NCI-H2196 treated with DMSO at 0.1 percent for 48 hours (cell line): Measurements from ENCODE around the gene BMPR1A.
"Not testable (repeated sequence)": the region's sequence is repeated elsewhere in the genome, so short reads cannot be mapped to it uniquely, and the experiment has no call there.

Experiments used
- DNase-seq: peaks from one replicate; lab custom pipeline; 2025; ENCODE audit not compliant: unreplicated experiment; lab: John Stamatoyannopoulos, UW

Gene BMPR1A

DNA sequence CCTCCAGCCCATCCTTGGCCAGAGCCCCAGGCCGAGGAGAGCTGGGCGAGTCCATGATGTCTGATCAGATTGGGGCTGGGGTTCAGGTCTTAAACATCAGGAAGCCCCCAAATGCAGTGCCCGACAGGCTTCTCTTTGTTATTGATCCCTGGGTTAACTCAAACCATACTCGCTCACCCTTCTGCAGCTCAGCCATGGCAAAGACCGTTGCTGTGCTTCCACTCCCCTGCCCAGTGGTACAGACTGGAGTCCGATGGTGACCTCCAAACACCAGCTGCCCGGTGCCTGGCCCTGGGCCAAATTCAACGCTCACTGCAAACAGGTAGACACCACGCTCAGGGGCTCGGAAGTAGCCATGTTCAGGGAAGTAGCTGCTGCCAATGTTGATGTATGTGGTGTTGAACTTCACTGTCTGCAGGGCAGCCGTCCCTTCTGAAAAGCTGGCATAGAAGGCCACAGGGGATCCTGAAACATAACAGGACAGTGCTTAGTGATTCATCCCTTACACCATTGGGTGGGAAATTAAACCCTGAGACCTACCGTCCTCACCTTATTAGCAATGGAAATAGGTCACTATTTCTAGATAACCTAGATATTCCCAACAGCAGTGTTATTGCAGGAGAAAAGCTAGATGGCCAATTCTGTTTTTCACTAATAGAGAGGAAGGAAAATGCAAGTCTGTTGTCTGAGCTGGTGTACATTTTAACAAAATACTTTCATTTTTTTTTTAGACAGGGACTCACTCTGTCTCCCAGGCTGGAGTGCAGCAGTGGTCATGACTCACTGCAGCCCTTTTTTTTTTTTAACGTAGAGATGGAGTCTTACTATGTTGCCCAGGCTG lies 180.5 kb downstream of the BMPR1A start:
- DNase-seq = no peak

DNA sequence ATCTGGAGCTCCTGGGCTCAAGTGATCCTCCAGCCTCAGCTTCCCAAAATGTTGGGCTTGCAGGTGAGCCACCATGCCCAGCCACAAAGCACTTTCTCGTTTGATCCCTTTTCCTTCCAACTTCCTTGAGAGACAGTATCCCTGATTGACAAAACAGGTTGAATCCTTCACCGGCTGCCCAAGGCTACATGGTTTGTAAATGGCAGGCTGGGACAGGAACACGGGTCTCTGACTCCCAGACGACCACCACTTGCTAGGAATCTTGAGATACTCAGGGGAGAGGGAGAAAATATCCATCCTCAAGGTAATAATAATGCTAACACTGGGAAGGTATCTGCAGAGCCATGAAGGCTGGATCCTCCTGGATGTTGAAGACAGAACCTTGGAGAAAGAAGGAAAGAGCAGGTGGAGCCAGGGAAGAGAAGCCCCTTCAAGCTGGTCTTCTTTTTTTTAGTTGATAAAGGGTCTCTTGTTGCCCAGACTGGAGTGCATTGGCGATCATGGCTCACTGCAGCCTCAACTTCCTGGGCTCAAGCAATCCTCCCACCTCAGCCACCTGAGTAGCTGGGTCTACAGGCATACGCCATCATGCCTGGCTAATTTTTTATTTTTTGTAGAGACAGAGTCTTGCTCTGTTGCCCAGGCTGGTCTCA lies 181.2 kb downstream of the BMPR1A start:
- DNase-seq = no peak

DNA sequence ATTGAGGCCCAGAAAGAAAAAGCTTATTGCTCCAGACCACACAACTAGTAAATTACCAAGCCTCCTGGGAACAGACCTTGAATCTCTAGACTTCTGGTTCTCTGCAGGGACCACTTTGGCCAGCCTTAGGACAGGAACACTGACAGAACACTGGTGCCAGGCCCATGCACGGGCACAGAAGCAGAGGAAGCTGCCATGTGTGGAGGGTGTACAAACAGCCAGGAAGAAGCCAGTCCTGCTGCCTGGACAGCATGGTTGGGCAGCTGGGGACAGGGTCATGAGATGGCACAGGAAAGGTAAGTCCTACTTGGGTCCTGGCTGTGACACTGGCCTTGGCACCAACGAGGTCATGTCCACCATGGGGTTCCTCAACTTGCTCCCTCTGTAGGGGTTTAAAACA lies 181.8 kb downstream of the BMPR1A start:
- no peak for DNase-seq

- DNase-seq = not testable (repeated sequence)
Measured at GRCh38 chr10:86940076-86940475, 183.7 kb downstream of the BMPR1A start.

- no peak for DNase-seq
Measured at GRCh38 chr10:86940677-86941076, 184.3 kb downstream of the BMPR1A start.

DNA sequence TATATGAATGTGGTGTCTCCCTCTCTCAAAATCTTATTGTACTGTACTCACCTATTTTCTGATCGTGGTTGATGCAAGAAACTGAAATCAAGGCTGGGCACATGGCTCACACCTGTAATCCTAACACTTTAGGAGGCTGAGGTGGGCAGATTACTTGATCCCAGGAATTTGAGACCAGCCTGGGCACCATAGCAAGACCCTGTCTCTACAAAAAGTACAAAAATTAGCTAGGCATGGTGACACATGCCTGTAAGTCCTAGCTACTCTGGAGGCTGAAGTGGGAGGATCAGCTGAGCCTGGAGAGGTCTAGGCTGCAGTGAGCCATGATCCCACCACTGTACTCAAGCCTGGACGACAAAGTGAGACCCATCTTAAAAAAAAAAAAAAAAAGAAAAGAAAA lies 185.0 kb downstream of the BMPR1A start:
- DNase-seq = no peak

DNA sequence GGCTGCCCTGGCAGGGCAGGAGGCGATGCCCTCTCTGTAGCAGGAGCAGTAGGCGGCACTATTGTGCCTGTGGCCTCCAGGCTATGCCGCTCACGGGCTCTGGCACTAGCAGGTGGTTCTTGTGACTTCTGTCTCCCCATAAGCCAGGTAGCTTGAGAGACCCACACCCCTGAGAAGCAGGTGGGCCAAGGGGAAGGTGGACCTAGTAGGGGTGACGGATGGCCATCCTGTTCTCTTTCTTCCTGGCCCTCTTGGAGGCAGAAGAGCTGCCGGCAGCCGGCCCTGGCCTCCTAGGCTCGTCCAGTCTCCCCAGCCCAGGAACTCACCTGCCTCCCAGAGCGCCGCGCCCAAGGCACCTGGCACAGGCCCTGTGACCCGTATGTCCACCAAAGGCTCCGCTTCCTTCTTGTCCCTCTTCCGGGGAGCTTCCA lies 185.6 kb downstream of the BMPR1A start:
- DNase-seq = no peak

GRCh38 chr10:86942441-86943315 lies 186.3 kb downstream of the BMPR1A start:
- DNase-seq = no peak

DNA sequence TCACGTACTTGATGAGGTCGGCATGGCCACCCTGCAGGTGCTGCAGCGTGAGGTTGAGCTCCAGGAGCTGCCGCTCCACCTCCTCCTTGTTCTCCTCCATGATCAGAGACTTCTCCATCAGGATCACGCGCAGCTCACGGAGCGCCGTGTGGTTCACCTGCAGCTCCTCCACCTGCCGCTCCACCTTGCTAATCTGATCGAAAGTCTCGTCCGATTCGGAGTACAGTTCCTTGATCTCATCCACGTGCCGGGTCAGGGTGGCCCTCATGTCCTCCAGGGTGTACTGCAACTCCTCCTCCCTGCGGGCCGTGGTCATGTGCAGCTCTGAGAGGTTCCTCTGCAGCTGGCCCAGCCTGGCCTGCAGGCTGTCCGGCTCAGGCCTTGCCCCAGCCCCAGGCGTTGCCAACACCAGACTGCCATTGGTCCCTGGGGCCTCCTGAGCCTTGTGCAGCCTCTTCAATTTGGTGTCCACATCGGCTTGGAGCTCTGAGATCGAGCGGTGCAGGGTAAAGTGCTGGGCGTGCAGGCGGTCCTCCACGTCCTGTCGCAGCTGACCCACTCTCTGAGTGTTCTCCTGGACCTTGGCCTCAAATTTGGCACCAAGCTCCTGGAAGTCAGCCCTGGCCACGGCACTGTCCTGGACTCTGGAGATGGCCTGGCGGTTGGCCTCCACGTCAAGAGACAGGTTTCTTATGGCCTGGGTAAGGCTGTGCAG lies 187.1 kb downstream of the BMPR1A start:
- DNase-seq = no peak

- DNase-seq = no peak
Measured at GRCh38 chr10:86944031-86944419, 187.6 kb downstream of the BMPR1A start.

GRCh38 chr10:86944471-86944870 lies 188.1 kb downstream of the BMPR1A start:
- no peak for DNase-seq

- no peak for DNase-seq
Measured at GRCh38 chr10:86944907-86945306, 188.5 kb downstream of the BMPR1A start.

DNA sequence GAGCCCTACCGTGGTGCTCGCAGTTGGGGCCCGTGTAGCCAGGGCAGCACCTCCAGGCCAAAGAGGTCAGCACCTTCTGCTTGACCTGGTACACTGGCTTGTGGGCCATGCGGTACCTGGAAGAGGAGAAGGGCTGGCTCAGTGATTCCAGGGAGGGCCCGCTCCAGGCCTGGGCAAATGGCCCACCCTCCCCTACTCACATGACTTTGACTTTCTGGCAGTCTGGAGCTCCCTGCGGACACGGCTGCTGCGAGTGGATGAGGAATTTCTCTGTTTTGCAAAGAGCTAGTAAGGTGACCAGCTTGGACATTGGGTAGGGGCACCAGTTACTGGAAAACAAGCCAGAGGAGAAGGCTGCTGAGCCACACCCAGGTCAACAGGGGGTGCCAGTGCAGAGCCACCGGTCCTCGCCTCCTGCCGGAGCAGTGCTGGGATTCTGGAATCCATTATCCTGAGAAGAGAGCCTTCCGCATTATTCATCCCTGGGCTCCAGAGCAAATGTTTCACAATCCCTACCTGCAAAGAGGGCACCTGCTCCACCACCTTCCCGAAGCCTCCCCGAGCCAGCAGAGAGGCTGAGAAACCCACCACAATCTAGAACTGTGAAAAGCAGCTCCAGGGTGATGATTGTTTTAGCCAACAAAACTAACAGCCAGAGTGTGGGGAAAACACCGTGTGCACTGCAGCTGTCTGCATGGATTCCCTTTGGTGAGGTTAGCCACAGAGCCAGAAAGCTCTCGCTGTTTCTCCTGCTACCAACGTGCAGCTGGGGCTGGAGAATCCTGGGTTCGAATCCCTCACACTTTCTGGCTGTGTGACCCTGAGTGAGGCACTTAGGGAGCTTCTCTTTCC lies 189.2 kb downstream of the BMPR1A start:
- no peak for DNase-seq

DNA sequence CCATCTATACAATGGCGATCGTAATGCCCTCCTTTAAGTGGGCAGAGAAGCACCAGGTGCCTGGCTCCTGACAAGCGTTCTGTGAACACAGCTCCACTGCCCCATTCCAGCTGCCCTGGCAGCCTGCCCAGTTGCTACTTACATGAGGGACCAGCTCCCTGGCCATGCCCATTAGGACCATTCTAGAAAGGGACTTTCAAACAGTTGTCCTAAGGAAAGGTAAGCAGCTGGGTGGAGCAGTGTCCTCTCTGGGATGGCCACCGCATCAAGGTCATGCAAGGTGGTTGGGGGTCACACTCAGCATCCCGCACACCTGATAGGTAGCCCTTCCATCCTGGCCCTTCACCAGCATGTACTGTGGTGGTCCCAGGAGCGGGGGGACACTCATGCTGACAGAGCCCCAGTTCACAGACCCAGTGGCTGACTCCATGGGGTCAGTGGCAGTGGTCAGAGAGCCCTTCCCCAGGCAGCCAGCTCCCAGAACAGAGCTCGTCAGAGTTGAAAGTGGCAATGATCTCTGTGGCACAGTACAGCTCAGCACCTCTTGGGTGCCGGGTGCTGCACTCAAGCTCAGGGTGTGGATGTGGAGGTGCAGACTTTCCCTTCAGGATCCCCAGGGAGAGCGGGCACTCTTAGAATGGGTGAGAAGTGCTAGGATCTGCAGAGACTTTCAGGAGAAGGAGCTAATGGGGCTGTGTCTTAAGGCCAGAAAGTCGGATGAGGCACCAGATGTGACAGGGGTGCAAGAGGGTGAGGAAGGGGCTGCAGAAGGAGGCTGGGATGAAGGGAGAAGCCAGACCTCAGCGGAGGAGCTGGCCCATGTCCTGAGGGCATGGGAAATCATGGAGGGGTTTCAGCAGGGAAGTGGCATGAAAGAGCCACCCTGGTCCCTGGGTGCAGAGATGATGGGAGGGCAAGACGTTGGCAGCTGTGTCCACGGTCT lies 190.1 kb downstream of the BMPR1A start:
- DNase-seq = no peak

- not testable (repeated sequence) for DNase-seq
Measured at GRCh38 chr10:86947806-86948205, 191.4 kb downstream of the BMPR1A start.

- DNase-seq = no peak
Measured at GRCh38 chr10:86950349-86950748, 193.9 kb downstream of the BMPR1A start.

GRCh38 chr10:86951184-86951761 lies 194.9 kb downstream of the BMPR1A start:
- DNase-seq = no peak

DNA sequence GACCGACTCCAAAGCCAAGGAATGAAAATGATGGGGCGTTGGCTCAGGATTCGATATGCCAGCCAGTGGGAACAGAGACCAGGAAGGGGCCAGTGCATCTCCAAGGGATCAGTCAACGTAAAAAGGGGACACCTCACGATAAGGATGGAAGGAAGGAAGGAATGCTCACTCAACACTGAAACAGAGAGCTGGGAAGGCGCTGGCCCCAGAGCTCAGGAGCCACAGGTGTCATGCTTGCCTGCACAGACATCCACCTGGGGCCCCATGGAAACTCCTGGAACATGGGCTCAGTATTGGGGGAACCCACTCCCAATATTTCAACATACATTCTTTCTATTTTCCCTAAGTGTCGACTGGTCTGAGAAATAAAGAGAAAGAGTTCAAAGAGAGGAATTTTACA lies 195.7 kb downstream of the BMPR1A start:
- no peak for DNase-seq

GRCh38 chr10:86952697-86953096 lies 196.3 kb downstream of the BMPR1A start:
- DNase-seq = not testable (repeated sequence)
